D341Med (cell line): ENCODE data around the gene DCST1.

Experiments
- DNase-seq: peaks from one replicate; pipeline ENCODE4 v3.0.0; 2012; ENCODE audit warnings: low spot score

Gene DCST1

GRCh38 chr1:155053531-155054105 lies 20.0 kb downstream of the DCST1 start:
- DNase-seq, result no peak

GRCh38 chr1:155057104-155057503 lies 23.5 kb downstream of the DCST1 start:
- no peak for DNase-seq

GRCh38 chr1:155057788-155058211 lies 24.2 kb downstream of the DCST1 start:
- no peak for DNase-seq

- DNase-seq, result no peak
These were observed 27.1 kb downstream of the DCST1 start for GRCh38 chr1:155060736-155061135.

- peak; percentile 92 for DNase-seq
These were observed 27.9 kb downstream of the DCST1 start for GRCh38 chr1:155061381-155062150.

GRCh38 chr1:155062151-155062686 lies 28.6 kb downstream of the DCST1 start:
- peak; percentile 67 for DNase-seq

GRCh38 chr1:155062702-155063411 lies 29.2 kb downstream of the DCST1 start:
- peak; percentile 93 for DNase-seq

- peak; percentile 85 for DNase-seq
These were observed 30.0 kb downstream of the DCST1 start, which contains the start of gene EFNA4 for GRCh38 chr1:155063550-155064110. EFNA4 (plus strand) TSS chr1:155063740; CDS start chr1:155063824, 84 bp downstream.

- no peak for DNase-seq
These were observed 30.6 kb downstream of the DCST1 start for GRCh38 chr1:155064111-155064831.

- DNase-seq, result no peak
These were observed 31.3 kb downstream of the DCST1 start for GRCh38 chr1:155064832-155065429.

GRCh38 chr1:155066777-155067176 lies 33.2 kb downstream of the DCST1 start:
- DNase-seq, result no peak

GRCh38 chr1:155068599-155068998 lies 35.0 kb downstream of the DCST1 start:
- DNase-seq, result no peak

GRCh38 chr1:155069551-155070157 lies 36.0 kb downstream of the DCST1 start:
- no peak for DNase-seq

GRCh38 chr1:155070158-155070621 lies 36.6 kb downstream of the DCST1 start:
- no peak for DNase-seq

- DNase-seq, result peak; percentile 88
These were observed 37.3 kb downstream of the DCST1 start for GRCh38 chr1:155070721-155071569.

GRCh38 chr1:155071701-155072100 lies 38.1 kb downstream of the DCST1 start:
- no peak for DNase-seq

- no peak for DNase-seq
These were observed 39.1 kb downstream of the DCST1 start for GRCh38 chr1:155072531-155073289.

GRCh38 chr1:155073377-155074242 lies 40.0 kb downstream of the DCST1 start:
- DNase-seq, result no peak
